Panc1 (cell line): ENCODE results near the gene SEMA5B. TPM values are rescaled to one million over a fixed set of nuclear protein-coding genes. Genes with fewer than 3 reads are reported as not detected.

Source experiments
- ATAC-seq: fragments of 200-7000 bp; cut with Tn5 transposase; 2 replicates; pipeline ENCODE4 v1.9.1; 2020; ENCODE audit warnings: mild to moderate bottlenecking, moderate library complexity
- BruUV-seq: library from RNA; stranded (reverse); fragments of 400-500 nt; replicated peaks from 2 replicates; lab custom pipeline; 2021; lab: Mats Ljungman, UMichigan
- CTCF ChIA-PET: fragments of 300-600 bp; sonication (Branson Sonifier 250); formaldehyde crosslinking; loops from one replicate; lab custom pipeline; 2022; ENCODE audit warnings: antibody characterized with exemption; lab: Charles Lee
- POLR2A ChIA-PET: fragments of 300-600 bp; sonication (Branson Sonifier 250); formaldehyde crosslinking; loops from one replicate; lab custom pipeline; 2022; ENCODE audit warnings: antibody characterized with exemption; lab: Charles Lee
- DNase-seq: peaks from one replicate; pipeline ENCODE4 v3.0.0-alpha.2; 2010; ENCODE audit warnings: low read depth, low spot score
- H3K27ac ChIP-seq: 2 replicates; pipeline ENCODE4 v1.5.1; 2011; ENCODE audit warnings: mild to moderate bottlenecking, low read length, inconsistent platforms
- H3K27me3 ChIP-seq: fragments of 200-500 bp; sonication (Bioruptor generic); 2 replicates; pipeline ENCODE4 v1.6.0; 2014; ENCODE audit warnings: low read length, inconsistent platforms; ENCODE audit not compliant: control insufficient read depth, insufficient read depth
- H3K36me3 ChIP-seq: fragments of 200-500 bp; sonication (Bioruptor generic); 2 replicates; pipeline ENCODE4 v1.5.1; 2014; ENCODE audit warnings: inconsistent platforms, mild to moderate bottlenecking, low read length, moderate library complexity; ENCODE audit not compliant: control insufficient read depth, insufficient read depth
- H3K4me1 ChIP-seq: 2 replicates; pipeline ENCODE4 v1.5.1; 2011; ENCODE audit warnings: inconsistent platforms, mild to moderate bottlenecking, low read length, moderate library complexity; ENCODE audit not compliant: control insufficient read depth, insufficient read depth
- H3K4me3 ChIP-seq, 2 experiments: 2 replicates each; pipeline ENCODE4 v1.5.1; 2011 to 2012; ENCODE audit warnings: low read depth in 2 of 2, low read length in 2 of 2, mild to moderate bottlenecking in 2 of 2, inconsistent platforms in 1 of 2, moderate library complexity in 1 of 2
- H3K9me3 ChIP-seq: fragments of 200-500 bp; sonication (Bioruptor generic); 2 replicates; pipeline ENCODE4 v1.5.1; 2014; ENCODE audit warnings: low read depth, mild to moderate bottlenecking, inconsistent platforms, low read length, moderate library complexity; ENCODE audit not compliant: control insufficient read depth, insufficient read depth
- POLR2AphosphoS5 ChIP-seq: IDR thresholded peaks from 2 replicates; pipeline ENCODE4 v1.6.1; 2012; ENCODE audit warnings: mild to moderate bottlenecking, low read depth, low read length, moderate library complexity
- SIN3A ChIP-seq: IDR thresholded peaks from 2 replicates; pipeline ENCODE4 v1.6.1; 2012; ENCODE audit warnings: low read depth, mild to moderate bottlenecking, low read length, moderate library complexity, borderline replicate concordance; ENCODE audit not compliant: insufficient read depth
- TCF7L2 ChIP-seq: IDR thresholded peaks from 2 replicates; pipeline ENCODE4 v1.6.1; 2011; ENCODE audit warnings: mild to moderate bottlenecking, low read depth, low read length, inconsistent platforms
- in situ Hi-C: cut with HindIII; loops from 2 replicates; pipeline ENCODE4 v1.10.0; 2016; ENCODE audit warnings: low sequenced_read_pairs, low pct_unique_long_range_greater_than_20kb
- intact Hi-C: fragments of 100-400 bp; cut with micrococcal nuclease; formaldehyde crosslinking; loops from one replicate; pipeline ENCODE4 v1.10.0; 2022; ENCODE audit not compliant: unreplicated experiment
- total RNA-seq: library from RNA; stranded (reverse); gene quantifications from one replicate; pipeline ENCODE4 v1.2.1, GENCODE V29; 2021; ENCODE audit not compliant: unreplicated experiment
- TF ChIP-seq, protein P1 (sequence below): fragments of 450-650 bp; IDR thresholded peaks from 2 replicates; pipeline ENCODE4 v1.5.1; 2017; ENCODE audit warnings: mild to moderate bottlenecking
- TF ChIP-seq, protein P2 (sequence below), 2 experiments: IDR thresholded peaks; 2 replicates each; pipeline ENCODE4 v1.6.1; 2011 to 2012; ENCODE audit warnings: low read depth in 2 of 2, control low read depth in 1 of 2, low read length in 1 of 2, mild to moderate bottlenecking in 1 of 2, moderate library complexity in 1 of 2; ENCODE audit not compliant: insufficient read depth in 1 of 2

Gene SEMA5B
- total RNA-seq, 1 experiment from 2014 or later: 1.2 TPM

DNA sequence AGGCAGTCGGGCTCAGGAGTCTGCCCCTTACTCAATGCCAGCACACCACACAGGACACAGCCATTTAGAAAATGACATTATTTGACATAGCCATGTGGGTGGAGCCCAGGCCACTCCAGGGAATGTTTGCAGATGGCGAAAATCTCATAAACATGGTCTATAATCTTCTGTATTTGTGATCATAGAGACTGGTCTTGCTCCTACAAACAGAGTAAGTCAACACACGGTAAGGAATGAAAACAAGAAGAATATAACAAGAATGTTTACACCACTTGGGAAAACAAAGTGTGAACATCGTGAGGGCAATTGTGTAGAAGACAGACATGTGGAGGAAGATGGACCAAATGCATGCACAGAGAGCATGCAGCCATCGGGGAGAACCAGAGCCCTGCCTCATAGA is 68.2 kb downstream of the SEMA5B start:
- H3K4me1 ChIP-seq: no peaks in the 10 kb centered on the region
- no TSS peak for BruUV-seq
- H3K27me3 ChIP-seq: no peaks in the 10 kb centered on the region; the same call in 1 of the 2 replicates
- ChIA-PET POLR2A (no interaction called here), CTCF (no interaction called here)
- no peaks in the 10 kb centered on the region for H3K9me3 ChIP-seq
- TF ChIP-seq, protein P1, sequence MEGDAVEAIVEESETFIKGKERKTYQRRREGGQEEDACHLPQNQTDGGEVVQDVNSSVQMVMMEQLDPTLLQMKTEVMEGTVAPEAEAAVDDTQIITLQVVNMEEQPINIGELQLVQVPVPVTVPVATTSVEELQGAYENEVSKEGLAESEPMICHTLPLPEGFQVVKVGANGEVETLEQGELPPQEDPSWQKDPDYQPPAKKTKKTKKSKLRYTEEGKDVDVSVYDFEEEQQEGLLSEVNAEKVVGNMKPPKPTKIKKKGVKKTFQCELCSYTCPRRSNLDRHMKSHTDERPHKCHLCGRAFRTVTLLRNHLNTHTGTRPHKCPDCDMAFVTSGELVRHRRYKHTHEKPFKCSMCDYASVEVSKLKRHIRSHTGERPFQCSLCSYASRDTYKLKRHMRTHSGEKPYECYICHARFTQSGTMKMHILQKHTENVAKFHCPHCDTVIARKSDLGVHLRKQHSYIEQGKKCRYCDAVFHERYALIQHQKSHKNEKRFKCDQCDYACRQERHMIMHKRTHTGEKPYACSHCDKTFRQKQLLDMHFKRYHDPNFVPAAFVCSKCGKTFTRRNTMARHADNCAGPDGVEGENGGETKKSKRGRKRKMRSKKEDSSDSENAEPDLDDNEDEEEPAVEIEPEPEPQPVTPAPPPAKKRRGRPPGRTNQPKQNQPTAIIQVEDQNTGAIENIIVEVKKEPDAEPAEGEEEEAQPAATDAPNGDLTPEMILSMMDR: no peak
- TF ChIP-seq, protein P2, sequence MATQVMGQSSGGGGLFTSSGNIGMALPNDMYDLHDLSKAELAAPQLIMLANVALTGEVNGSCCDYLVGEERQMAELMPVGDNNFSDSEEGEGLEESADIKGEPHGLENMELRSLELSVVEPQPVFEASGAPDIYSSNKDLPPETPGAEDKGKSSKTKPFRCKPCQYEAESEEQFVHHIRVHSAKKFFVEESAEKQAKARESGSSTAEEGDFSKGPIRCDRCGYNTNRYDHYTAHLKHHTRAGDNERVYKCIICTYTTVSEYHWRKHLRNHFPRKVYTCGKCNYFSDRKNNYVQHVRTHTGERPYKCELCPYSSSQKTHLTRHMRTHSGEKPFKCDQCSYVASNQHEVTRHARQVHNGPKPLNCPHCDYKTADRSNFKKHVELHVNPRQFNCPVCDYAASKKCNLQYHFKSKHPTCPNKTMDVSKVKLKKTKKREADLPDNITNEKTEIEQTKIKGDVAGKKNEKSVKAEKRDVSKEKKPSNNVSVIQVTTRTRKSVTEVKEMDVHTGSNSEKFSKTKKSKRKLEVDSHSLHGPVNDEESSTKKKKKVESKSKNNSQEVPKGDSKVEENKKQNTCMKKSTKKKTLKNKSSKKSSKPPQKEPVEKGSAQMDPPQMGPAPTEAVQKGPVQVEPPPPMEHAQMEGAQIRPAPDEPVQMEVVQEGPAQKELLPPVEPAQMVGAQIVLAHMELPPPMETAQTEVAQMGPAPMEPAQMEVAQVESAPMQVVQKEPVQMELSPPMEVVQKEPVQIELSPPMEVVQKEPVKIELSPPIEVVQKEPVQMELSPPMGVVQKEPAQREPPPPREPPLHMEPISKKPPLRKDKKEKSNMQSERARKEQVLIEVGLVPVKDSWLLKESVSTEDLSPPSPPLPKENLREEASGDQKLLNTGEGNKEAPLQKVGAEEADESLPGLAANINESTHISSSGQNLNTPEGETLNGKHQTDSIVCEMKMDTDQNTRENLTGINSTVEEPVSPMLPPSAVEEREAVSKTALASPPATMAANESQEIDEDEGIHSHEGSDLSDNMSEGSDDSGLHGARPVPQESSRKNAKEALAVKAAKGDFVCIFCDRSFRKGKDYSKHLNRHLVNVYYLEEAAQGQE (IDR thresholded peaks at IDR 0.05; ENCODE audit: insufficient read depth in 1 of 2, low read depth in 2 of 2, low read length in 1 of 2): no peak
- TF ChIP-seq SIN3A (no peak), POLR2AphosphoS5 (no peak), TCF7L2 (no peak)
- no peak overlapping the region for H3K27ac ChIP-seq
- in situ Hi-C loops (no loop called here), intact Hi-C loops (no loop called here)
- no peak overlapping the region for H3K4me3 ChIP-seq
- no peaks in the 10 kb centered on the region for H3K36me3 ChIP-seq
- DNase-seq (no peak), ATAC-seq (no peak)

DNA sequence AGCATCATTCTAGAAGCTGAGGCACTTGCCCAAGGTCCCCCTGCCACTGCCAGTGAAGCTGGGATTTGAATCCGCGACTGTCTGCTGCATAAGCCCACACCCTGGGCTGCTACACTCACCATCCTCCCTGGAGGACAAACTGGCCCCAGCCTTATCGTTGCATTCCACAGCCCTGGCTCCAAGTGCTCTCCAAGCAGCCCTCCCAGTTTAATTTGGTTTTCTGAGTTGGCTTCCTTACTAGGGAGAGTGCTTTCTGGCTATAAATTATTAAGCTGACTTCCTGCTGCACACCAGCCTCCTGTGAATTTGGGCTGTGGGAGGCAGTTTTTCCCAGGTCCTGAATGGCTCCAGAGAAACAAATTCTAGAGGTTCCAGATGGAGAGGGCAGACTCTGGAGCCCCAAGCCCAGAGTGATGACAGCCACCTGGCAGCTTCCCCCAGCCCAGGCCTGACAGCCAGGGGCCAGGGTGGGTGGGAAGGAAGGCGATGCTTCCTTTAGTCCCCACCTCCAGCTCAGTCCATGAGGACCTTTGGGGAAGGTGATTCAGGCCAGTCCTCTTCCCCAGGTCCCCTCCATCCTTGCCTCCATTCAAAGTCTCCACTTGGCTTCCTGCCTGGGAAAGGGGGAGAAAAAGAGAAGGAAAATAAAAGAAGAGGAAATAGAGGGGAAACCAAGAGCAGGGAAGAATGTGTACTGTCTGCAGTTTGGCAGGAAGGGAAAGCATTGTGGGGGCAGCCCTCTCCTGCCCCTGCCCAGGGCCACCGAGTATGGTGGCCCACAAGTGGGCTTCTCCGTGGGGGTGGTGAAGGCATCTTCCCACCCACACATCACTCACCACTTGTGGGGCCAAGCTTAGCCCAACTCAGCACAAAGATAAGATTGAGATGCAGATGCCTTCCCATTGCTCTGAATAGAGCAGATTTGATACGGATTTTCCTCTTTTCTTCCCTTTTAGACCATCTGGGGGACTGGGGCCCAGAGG is 69.6 kb downstream of the SEMA5B start:
- H3K27ac ChIP-seq: no peak overlapping the region
- ATAC-seq (no peak), DNase-seq (no peak)
- H3K27me3 ChIP-seq: no peaks in the 10 kb centered on the region
- in situ Hi-C loops: no loop called here
- TF ChIP-seq SIN3A: no peak
- TF ChIP-seq, protein P2 (IDR thresholded peaks at IDR 0.05; ENCODE audit: insufficient read depth in 1 of 2, low read depth in 2 of 2, low read length in 1 of 2): no peak
- TF ChIP-seq TCF7L2: no peak
- TF ChIP-seq, protein P1: no peak
- no peak for TF ChIP-seq POLR2AphosphoS5
- H3K9me3 ChIP-seq: no peaks in the 10 kb centered on the region
- POLR2A ChIA-PET: no interaction called here
- H3K36me3 ChIP-seq: no peaks in the 10 kb centered on the region
- no peak overlapping the region for H3K4me3 ChIP-seq
- BruUV-seq: no TSS peak
- H3K4me1 ChIP-seq: no peaks in the 10 kb centered on the region
- intact Hi-C loops: no loop called here
- CTCF ChIA-PET: no interaction called here
